Ascending aorta (tissue), 2 donors: ENCODE measurements around the gene MEI4. TPM values are rescaled to one million over a fixed set of nuclear protein-coding genes. Genes with fewer than 3 reads are reported as not detected.
"Not testable (repeated sequence)": the region's sequence is repeated elsewhere in the genome, so short reads cannot be mapped to it uniquely, and the experiment has no call there.

Experiments used
- DNase-seq, 2 donors: peaks; one replicate each; pipeline ENCODE4 v3.0.0-alpha.2; 2019; ENCODE audit warnings: low spot score in 2 of 2
- H3K27ac ChIP-seq, 2 donors: fragments of 200-600 bp; sonication (generic); one replicate each; pipeline ENCODE4 v1.5.1; 2016 to 2017; ENCODE audit warnings: mild to moderate bottlenecking in 1 of 2
- H3K27me3 ChIP-seq: fragments of 200-600 bp; sonication (generic); one replicate; pipeline ENCODE4 v1.5.1; 2017
- H3K36me3 ChIP-seq, 2 donors: fragments of 200-600 bp; sonication (generic); one replicate each; pipeline ENCODE4 v1.5.1; 2016
- H3K4me1 ChIP-seq, 2 donors: fragments of 200-600 bp; sonication (generic); one replicate each; pipeline ENCODE4 v1.5.1; 2016 to 2017; ENCODE audit warnings: mild to moderate bottlenecking in 1 of 2
- H3K4me3 ChIP-seq, 2 donors: fragments of 200-600 bp; sonication (generic); one replicate each; pipeline ENCODE4 v1.5.1; 2016 to 2017; ENCODE audit warnings: mild to moderate bottlenecking in 1 of 2
- H3K9me3 ChIP-seq, 2 donors: fragments of 200-600 bp; sonication (generic); one replicate each; pipeline ENCODE4 v1.5.1; 2016
- intact Hi-C: fragments of 100-400 bp; cut with DNase I; formaldehyde crosslinking; loops from one replicate; pipeline ENCODE4 v1.15.1; 2023
- total RNA-seq: library from RNA; depleted of rRNA; stranded (reverse); fragments of >200 nt; gene quantifications from one replicate; pipeline ENCODE4 v1.1.0, GENCODE V29; 2016
- TF ChIP-seq, protein P1 (sequence below), 3 experiments: fragments of 200-600 bp in 2 of 3; fragments of 450-650 bp in 1 of 3; sonication (generic) in 2 of 3; IDR thresholded peaks; one replicate each; pipeline ENCODE4 v1.5.1; 2016 to 2019; ENCODE audit warnings: antibody characterized with exemption in 3 of 3, mild to moderate bottlenecking in 1 of 3, moderate library complexity in 1 of 3

Gene MEI4
- total RNA-seq, 1 donor from 2014 or later: not detected

DNA sequence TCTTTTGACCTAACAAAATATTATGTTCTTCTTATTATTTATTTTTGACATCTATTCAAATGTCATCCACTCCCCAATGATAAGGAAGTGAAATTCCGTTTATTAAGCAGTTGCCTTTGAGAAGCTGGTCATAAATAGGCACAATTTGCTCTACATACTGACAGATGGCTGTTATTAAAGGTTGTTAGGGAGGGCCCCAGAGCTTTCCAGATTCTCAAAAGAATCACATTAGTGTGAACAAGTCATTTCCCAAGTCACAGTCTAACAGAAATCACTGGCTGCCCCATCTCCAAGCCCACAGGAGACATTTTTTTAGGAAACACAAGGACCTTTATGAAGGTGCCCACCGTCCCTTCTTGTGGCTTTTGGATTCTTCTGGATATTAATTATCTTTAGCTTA is 172.4 kb downstream of the MEI4 start:
- no peaks in the 10 kb centered on the region for H3K27me3 ChIP-seq
- H3K36me3 ChIP-seq: no peaks in the 10 kb centered on the region
- no peak overlapping the region for H3K27ac ChIP-seq
- no peak overlapping the region for H3K4me3 ChIP-seq
- no peaks in the 10 kb centered on the region for H3K9me3 ChIP-seq
- no peaks in the 10 kb centered on the region for H3K4me1 ChIP-seq
- TF ChIP-seq, protein P1, sequence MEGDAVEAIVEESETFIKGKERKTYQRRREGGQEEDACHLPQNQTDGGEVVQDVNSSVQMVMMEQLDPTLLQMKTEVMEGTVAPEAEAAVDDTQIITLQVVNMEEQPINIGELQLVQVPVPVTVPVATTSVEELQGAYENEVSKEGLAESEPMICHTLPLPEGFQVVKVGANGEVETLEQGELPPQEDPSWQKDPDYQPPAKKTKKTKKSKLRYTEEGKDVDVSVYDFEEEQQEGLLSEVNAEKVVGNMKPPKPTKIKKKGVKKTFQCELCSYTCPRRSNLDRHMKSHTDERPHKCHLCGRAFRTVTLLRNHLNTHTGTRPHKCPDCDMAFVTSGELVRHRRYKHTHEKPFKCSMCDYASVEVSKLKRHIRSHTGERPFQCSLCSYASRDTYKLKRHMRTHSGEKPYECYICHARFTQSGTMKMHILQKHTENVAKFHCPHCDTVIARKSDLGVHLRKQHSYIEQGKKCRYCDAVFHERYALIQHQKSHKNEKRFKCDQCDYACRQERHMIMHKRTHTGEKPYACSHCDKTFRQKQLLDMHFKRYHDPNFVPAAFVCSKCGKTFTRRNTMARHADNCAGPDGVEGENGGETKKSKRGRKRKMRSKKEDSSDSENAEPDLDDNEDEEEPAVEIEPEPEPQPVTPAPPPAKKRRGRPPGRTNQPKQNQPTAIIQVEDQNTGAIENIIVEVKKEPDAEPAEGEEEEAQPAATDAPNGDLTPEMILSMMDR (IDR thresholded peaks at IDR 0.05): no peak
- intact Hi-C loops: no loop called here
- no peak for DNase-seq

DNA sequence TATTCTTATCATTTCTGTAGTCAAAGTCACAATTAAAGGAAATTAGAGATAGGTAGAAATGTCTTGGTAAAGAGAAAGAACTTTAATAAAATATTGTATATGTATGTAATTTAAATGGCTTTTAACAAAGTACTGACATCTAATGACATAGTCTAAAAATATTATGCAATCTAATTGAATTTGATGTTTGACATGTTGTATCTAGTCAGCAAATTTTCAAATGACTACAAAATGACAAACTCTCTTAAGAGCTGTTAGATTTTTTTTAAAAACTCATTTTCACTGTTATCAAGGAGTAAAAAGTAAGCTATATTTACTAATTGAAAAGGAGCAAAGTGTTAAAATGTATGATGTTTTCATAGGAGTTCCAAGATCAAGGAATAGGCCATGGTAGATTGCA is 176.9 kb downstream of the MEI4 start:
- no peaks in the 10 kb centered on the region for H3K9me3 ChIP-seq
- no peak overlapping the region for H3K27ac ChIP-seq
- TF ChIP-seq, protein P1 (IDR thresholded peaks at IDR 0.05): no peak
- H3K4me1 ChIP-seq: no peaks in the 10 kb centered on the region
- no peaks in the 10 kb centered on the region for H3K36me3 ChIP-seq
- H3K4me3 ChIP-seq: no peak overlapping the region
- intact Hi-C loops: no loop called here
- DNase-seq: no peak
- H3K27me3 ChIP-seq: no peaks in the 10 kb centered on the region

DNA sequence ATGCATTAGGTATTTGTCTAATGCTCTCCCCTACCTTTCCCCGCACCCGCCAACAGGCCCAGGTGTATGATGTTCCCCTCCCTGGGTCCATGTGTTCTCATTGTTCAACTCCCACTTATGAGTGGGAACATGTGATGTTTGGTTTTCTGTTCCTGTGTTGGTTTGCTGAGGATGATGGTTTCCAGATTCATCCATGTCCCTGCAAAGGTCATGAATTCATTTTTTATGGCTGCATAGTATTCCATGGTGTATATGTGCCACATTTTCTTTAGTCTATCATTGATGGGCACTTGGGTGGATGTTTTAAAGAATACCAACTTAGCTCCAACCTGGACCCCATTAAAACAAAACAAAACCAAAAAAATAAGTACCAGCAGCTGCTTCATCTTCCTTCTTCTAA is 180.9 kb downstream of the MEI4 start:
- H3K4me1 ChIP-seq, H3K27me3 ChIP-seq, intact Hi-C loops, H3K36me3 ChIP-seq, H3K4me3 ChIP-seq, DNase-seq, H3K9me3 ChIP-seq, H3K27ac ChIP-seq: not testable (repeated sequence)

DNA sequence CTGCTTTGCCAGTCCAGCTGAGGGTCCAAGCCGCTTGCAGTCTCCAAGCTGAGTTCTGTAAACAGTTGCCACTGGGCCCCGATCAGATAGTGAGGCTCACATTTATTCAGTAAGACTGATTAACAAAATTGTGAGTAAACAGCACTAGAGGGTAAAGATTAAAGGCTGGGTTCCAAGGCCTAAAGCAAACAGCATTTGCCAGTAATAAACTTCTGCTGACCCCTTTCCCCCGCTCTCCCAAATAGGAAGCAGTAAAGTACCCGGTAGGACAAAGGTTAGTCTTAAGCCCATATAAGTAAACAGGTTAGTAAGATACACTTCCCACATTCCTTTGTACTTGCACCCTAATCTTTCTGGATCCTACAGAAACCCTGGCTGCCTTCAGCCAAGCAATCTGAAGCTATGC is 181.8 kb downstream of the MEI4 start:
- H3K4me1 ChIP-seq: no peaks in the 10 kb centered on the region
- H3K4me3 ChIP-seq: no peak overlapping the region
- DNase-seq: no peak
- no peaks in the 10 kb centered on the region for H3K9me3 ChIP-seq
- no peak overlapping the region for H3K27ac ChIP-seq
- no peaks in the 10 kb centered on the region for H3K36me3 ChIP-seq
- intact Hi-C loops: no loop called here
- H3K27me3 ChIP-seq: no peaks in the 10 kb centered on the region
- TF ChIP-seq, protein P1 (IDR thresholded peaks at IDR 0.05): no peak

DNA sequence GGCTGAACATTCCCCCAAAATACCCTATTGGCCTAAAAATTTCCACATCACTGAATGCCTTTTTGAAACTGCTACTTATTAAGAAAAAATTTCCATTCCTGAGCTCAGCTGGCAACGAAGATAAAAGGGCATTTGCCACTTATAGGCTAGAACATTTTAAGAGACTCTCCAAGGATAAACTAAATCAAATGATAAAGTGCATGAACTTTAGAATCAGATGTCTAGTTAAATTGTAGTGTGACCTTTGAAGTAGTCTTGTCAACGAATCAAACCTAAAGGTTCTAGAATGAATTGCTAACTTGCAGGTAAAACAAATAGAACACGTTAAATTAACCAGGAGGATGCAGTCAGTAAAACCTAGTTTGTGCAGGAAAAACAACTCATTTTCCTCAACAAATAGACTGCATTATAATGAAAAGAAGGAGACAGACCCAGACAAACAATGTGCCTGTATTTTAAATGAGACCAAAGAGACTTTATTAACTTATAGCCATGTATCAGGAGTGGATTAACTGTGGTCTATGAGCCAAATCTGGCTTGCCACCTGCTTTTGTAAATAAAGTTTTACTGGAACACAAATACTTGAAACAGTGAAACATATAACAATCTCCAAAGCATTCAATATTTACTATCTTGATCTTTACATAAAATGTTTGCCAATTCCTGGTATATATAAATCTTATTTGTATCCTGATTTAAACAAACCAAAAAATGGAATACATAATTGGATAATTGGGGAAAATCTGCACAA is 184.4 kb downstream of the MEI4 start:
- intact Hi-C loops: no loop called here
- H3K4me1 ChIP-seq: no peaks in the 10 kb centered on the region
- TF ChIP-seq, protein P1 (IDR thresholded peaks at IDR 0.05): no peak
- no peak for DNase-seq
- no peak overlapping the region for H3K27ac ChIP-seq
- H3K9me3 ChIP-seq: no peaks in the 10 kb centered on the region
- H3K4me3 ChIP-seq: no peak overlapping the region
- H3K36me3 ChIP-seq: no peaks in the 10 kb centered on the region
- H3K27me3 ChIP-seq: no peaks in the 10 kb centered on the region

DNA sequence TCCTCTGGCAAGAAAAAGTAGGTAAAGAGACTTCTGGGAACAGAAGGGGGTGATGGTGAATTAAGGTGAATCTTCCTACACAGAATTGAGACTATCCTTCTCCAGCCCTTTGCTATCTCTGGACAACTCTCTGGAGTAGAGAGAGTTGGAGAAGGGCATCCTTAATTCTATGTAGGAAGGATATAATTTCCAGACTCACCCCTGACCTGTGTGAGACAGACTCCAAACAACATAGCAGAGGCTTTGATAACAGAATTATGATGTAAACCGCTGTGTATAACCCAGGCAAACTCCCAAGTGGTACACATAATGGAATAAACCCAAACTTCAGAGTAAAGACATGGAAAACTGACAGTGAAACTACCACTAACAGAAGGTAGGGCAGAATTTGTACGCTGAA is 186.5 kb downstream of the MEI4 start:
- DNase-seq: no peak
- intact Hi-C loops: no loop called here
- H3K27me3 ChIP-seq: no peaks in the 10 kb centered on the region
- H3K36me3 ChIP-seq: no peaks in the 10 kb centered on the region
- H3K4me3 ChIP-seq: no peak overlapping the region
- TF ChIP-seq, protein P1 (IDR thresholded peaks at IDR 0.05): no peak
- no peaks in the 10 kb centered on the region for H3K9me3 ChIP-seq
- H3K27ac ChIP-seq: no peak overlapping the region
- H3K4me1 ChIP-seq: no peaks in the 10 kb centered on the region
